GM12878 (cell line): ENCODE results near the gene SPATA45. TPM values are rescaled to one million over a fixed set of nuclear protein-coding genes. Genes with fewer than 3 reads are reported as not detected.
A peak's percentile ranks its signal among the peaks of the same experiment; 100 is the strongest.

Source experiments
- BHLHE40 ChIP-seq, 2 experiments: fragments of 450-650 bp in 1 of 2; IDR thresholded peaks; 2 replicates each; pipeline ENCODE4 v1.6.1; 2011 to 2017; ENCODE audit warnings: low read depth in 2 of 2, borderline replicate concordance in 1 of 2, improper control_type of control experiment in 1 of 2, low read length in 1 of 2, mild to moderate bottlenecking in 1 of 2
- DPF2 ChIP-seq: fragments of 450-650 bp; IDR thresholded peaks from 2 replicates; pipeline ENCODE4 v1.6.1; 2017; ENCODE audit warnings: mild to moderate bottlenecking
- EGR1 ChIP-seq, 2 experiments: IDR thresholded peaks; 1 replicate in 1 of 2; 2 replicates in 1 of 2; pipeline ENCODE4 v1.6.1; 2011 to 2012; ENCODE audit warnings: low read depth in 2 of 2, low read length in 2 of 2, borderline replicate concordance in 1 of 2, mild to moderate bottlenecking in 1 of 2, moderate library complexity in 1 of 2
- IKZF1 ChIP-seq: fragments of 450-650 bp; conservative IDR thresholded peaks from 2 replicates; pipeline ENCODE4 v1.6.1; 2017; ENCODE audit warnings: antibody characterized with exemption, mild to moderate bottlenecking
- JUNB ChIP-seq: IDR thresholded peaks from 2 replicates; pipeline ENCODE4 v1.6.1; 2016; ENCODE audit warnings: antibody characterized with exemption, mild to moderate bottlenecking
- NBN ChIP-seq: fragments of 450-650 bp; IDR thresholded peaks from 2 replicates; pipeline ENCODE4 v1.6.1; 2016
- NR2F1 ChIP-seq: fragments of 450-650 bp; conservative IDR thresholded peaks from 2 replicates; pipeline ENCODE4 v1.6.1; 2017; ENCODE audit warnings: mild to moderate bottlenecking
- RAD51 ChIP-seq: fragments of 450-650 bp; IDR thresholded peaks from 2 replicates; pipeline ENCODE4 v1.6.1; 2016; ENCODE audit warnings: moderate library complexity, mild to moderate bottlenecking, inconsistent platforms
- RUNX3 ChIP-seq: IDR thresholded peaks from 2 replicates; pipeline ENCODE4 v1.6.1; 2012; ENCODE audit warnings: low read length, inconsistent platforms
- polyA plus RNA-seq, 11 experiments: library from polyadenylated mRNA; depleted of rRNA in 4 of 11; unstranded in 6 of 11; stranded (reverse) in 5 of 11; fragments of >200 nt; fragmentation: Nextera tagmentation in 4 of 11; fragmentation: Illumina TruSeq in 1 of 11; extraction: Ambion mirVana in 4 of 11; extraction: Trizol in 1 of 11; gene quantifications; 1 replicate in 1 of 11; 2 replicates in 10 of 11; pipeline versions ENCODE4 v1.2.1 to v1.2.3, GENCODE V29; 2011 to 2016; ENCODE audit warnings: inconsistent platforms in 2 of 11, missing spikeins in 2 of 11, low read depth in 1 of 11
- total RNA-seq, 4 experiments: library from RNA; depleted of rRNA in 3 of 4; stranded (reverse); fragments of >200 nt in 3 of 4; fragmentation: Illumina TruSeq in 1 of 4; extraction: Trizol in 1 of 4; gene quantifications; 2 replicates each; pipeline versions ENCODE4 v1.2.1 to v1.2.3, GENCODE V29; 2013 to 2021
- TF ChIP-seq, protein P1 (sequence below): fragments of 450-650 bp; IDR thresholded peaks from 2 replicates; pipeline ENCODE4 v1.6.1; 2016; ENCODE audit warnings: mild to moderate bottlenecking
- TF ChIP-seq, protein P2 (sequence below): fragments of 450-650 bp; IDR thresholded peaks from 2 replicates; pipeline ENCODE4 v1.6.1; 2017; ENCODE audit warnings: mild to moderate bottlenecking, moderate library complexity
- TF ChIP-seq, protein P3 (sequence below): fragments of 450-650 bp; IDR thresholded peaks from 2 replicates; pipeline ENCODE4 v1.6.1; 2017; ENCODE audit warnings: low read depth, mild to moderate bottlenecking, moderate library complexity

The SPATA45 gene
- total and polyA plus RNA-seq, 10 of the 15 experiments (the other 5 are each of a cell fraction or from before 2014, with no cell fraction given) = 0.22 to 0.37 (median 0.31) TPM; not detected in 7

DNA sequence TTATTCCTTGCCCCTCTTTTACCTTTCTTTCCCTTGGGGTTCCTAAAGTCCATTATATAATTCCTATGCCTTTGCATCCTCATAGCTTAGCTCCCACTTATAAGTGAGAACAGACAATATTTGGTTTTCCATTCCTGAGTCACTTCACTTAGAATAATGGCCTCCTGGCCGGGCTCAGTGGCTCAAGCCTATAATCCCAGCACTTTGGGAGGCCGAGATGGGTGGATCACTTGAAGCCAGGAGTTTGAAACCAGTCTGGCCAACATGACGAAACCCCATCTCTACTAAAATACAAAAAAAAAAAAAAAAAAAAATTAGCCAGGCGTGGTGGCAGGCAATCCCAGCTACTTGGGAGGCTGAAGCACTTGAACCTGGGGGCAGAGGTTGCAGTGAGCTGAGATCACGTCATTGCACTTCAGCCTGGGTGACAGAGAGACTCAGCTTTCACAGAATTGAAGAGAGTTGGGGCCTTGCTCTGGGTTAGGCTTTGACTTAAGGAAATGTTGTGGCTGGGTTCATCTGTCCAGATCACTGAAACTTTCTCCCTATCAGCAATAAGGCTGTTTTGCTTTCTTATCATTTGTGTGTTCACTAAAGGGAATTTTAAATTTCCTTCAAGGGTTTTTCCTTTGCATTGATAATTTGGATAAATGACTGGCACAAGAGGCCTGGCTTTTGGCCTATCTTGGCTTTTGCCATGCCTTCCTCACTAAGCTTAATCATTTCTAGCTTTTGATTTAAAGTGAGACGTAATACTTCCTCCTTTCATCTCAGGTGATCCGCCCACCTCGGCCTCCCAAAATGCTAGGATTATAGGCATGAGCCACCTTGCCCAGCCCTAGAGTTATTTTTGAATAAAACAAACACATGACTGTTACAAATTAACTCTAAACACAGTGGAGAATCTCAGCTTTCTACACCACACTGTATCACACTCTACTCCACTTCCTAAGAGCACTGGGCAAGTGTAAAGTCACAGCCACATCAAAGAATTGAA, 13.9 kb downstream of the SPATA45 start (continued):
- TF ChIP-seq, protein P1, sequence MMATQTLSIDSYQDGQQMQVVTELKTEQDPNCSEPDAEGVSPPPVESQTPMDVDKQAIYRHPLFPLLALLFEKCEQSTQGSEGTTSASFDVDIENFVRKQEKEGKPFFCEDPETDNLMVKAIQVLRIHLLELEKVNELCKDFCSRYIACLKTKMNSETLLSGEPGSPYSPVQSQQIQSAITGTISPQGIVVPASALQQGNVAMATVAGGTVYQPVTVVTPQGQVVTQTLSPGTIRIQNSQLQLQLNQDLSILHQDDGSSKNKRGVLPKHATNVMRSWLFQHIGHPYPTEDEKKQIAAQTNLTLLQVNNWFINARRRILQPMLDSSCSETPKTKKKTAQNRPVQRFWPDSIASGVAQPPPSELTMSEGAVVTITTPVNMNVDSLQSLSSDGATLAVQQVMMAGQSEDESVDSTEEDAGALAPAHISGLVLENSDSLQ = peak; percentile 47; the same call in 1 of the 2 replicates
- peak; percentile 64; a peak in 3 of 4 replicates for TF ChIP-seq BHLHE40 (IDR thresholded peaks at IDR 0.05; ENCODE audit: borderline replicate concordance in 1 of 2, low read depth in 2 of 2, low read length in 1 of 2)
- 0 out of 2 replicates have a peak, but pooled peaks have one; percentile 24 for TF ChIP-seq NR2F1
- 0 out of 2 replicates have a peak, but pooled peaks have one; percentile 16 for TF ChIP-seq NBN
- TF ChIP-seq, protein P2, sequence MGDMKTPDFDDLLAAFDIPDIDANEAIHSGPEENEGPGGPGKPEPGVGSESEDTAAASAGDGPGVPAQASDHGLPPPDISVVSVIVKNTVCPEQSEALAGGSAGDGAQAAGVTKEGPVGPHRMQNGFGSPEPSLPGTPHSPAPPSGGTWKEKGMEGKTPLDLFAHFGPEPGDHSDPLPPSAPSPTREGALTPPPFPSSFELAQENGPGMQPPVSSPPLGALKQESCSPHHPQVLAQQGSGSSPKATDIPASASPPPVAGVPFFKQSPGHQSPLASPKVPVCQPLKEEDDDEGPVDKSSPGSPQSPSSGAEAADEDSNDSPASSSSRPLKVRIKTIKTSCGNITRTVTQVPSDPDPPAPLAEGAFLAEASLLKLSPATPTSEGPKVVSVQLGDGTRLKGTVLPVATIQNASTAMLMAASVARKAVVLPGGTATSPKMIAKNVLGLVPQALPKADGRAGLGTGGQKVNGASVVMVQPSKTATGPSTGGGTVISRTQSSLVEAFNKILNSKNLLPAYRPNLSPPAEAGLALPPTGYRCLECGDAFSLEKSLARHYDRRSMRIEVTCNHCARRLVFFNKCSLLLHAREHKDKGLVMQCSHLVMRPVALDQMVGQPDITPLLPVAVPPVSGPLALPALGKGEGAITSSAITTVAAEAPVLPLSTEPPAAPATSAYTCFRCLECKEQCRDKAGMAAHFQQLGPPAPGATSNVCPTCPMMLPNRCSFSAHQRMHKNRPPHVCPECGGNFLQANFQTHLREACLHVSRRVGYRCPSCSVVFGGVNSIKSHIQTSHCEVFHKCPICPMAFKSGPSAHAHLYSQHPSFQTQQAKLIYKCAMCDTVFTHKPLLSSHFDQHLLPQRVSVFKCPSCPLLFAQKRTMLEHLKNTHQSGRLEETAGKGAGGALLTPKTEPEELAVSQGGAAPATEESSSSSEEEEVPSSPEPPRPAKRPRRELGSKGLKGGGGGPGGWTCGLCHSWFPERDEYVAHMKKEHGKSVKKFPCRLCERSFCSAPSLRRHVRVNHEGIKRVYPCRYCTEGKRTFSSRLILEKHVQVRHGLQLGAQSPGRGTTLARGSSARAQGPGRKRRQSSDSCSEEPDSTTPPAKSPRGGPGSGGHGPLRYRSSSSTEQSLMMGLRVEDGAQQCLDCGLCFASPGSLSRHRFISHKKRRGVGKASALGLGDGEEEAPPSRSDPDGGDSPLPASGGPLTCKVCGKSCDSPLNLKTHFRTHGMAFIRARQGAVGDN = peak; percentile 50; the same call in 1 of the 2 replicates
- TF ChIP-seq RAD51 = peak; percentile 49; the same call in 1 of the 2 replicates
- TF ChIP-seq IKZF1 = peak; percentile 77
- peak; percentile 24; the same call in 1 of the 2 replicates for TF ChIP-seq RUNX3
- TF ChIP-seq DPF2 = peak; percentile 69
- TF ChIP-seq, protein P3, sequence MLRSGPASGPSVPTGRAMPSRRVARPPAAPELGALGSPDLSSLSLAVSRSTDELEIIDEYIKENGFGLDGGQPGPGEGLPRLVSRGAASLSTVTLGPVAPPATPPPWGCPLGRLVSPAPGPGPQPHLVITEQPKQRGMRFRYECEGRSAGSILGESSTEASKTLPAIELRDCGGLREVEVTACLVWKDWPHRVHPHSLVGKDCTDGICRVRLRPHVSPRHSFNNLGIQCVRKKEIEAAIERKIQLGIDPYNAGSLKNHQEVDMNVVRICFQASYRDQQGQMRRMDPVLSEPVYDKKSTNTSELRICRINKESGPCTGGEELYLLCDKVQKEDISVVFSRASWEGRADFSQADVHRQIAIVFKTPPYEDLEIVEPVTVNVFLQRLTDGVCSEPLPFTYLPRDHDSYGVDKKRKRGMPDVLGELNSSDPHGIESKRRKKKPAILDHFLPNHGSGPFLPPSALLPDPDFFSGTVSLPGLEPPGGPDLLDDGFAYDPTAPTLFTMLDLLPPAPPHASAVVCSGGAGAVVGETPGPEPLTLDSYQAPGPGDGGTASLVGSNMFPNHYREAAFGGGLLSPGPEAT = peak; percentile 69; the same call in 1 of the 2 replicates
- peak; percentile 52 for TF ChIP-seq JUNB
- TF ChIP-seq EGR1 (IDR thresholded peaks at IDR 0.05; ENCODE audit: borderline replicate concordance in 1 of 2, low read depth in 2 of 2, low read length in 2 of 2) = peak in 1 of 2 experiments; percentile 44; a peak in 1 of 3 replicates
